Measurements from ENCODE around the gene ARHGEF5.

Gene ARHGEF5

GRCh38 chr7:144384555-144385245, 29.5 kb downstream of the ARHGEF5 start:
- Histone ChIP-seq H3K9me3 (ENCODE audit: control insufficient read depth, low read length) (no peaks in the 10 kb centered on the region), H3K4me1 (ENCODE audit: control insufficient read depth, insufficient read depth, low read length) (peaks cover 17% of the 10 kb centered on the region), H3K36me3 (ENCODE audit: control insufficient read depth, insufficient read depth, low read length, severe bottlenecking) (peaks cover 2% of the 10 kb centered on the region), H3K9ac (ENCODE audit: low read length) (no peak overlapping the region), H3K4me3 (ENCODE audit: low read length) (no peak overlapping the region), H3K27me3 (replicated peaks; ENCODE audit: control insufficient read depth, insufficient read depth, low read length) (no peaks in the 10 kb centered on the region)
- peak; percentile 53 for DNase-seq (ENCODE audit: low read depth)

DNA sequence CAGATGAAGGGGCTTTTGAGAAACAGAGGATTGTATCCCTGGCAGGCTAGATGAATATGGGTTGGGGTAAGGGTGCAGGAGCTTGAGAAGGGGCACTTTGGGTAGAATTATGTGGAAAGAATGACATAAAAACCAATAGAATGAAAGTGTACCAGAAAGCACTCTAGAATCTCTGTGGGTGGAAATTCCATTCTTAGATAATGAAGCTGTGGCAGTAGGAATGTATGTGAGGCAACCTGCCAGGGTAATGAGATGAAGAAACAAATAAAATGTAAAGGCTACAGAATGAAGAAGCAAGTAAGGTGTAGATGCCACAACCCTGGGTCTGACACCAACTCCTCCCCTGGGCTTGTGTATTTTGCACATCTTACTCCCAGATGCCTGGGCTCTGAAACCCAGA, 31.5 kb downstream of the ARHGEF5 start:
- no peaks in the 10 kb centered on the region for H3K36me3 ChIP-seq (ENCODE audit: control insufficient read depth, insufficient read depth, low read length, severe bottlenecking)
- no peak overlapping the region for H3K9ac ChIP-seq (ENCODE audit: low read length)
- peaks cover 25% of the 10 kb centered on the region for H3K4me1 ChIP-seq (ENCODE audit: control insufficient read depth, insufficient read depth, low read length)
- H3K9me3 ChIP-seq (ENCODE audit: control insufficient read depth, low read length) = no peaks in the 10 kb centered on the region
- H3K4me3 ChIP-seq (ENCODE audit: low read length) = no peak overlapping the region
- no peaks in the 10 kb centered on the region for H3K27me3 ChIP-seq (replicated peaks; ENCODE audit: control insufficient read depth, insufficient read depth, low read length)
- peak; percentile 77 for DNase-seq (ENCODE audit: low read depth)

- H3K9ac ChIP-seq (ENCODE audit: low read length) = no peak overlapping the region
- H3K4me3 ChIP-seq (ENCODE audit: low read length) = no peak overlapping the region
Measured at GRCh38 chr7:144388950-144389349, 33.7 kb downstream of the ARHGEF5 start.

GRCh38 chr7:144390481-144390880, 35.3 kb downstream of the ARHGEF5 start:
- Histone ChIP-seq H3K36me3 (ENCODE audit: control insufficient read depth, insufficient read depth, low read length, severe bottlenecking) (no peaks in the 10 kb centered on the region), H3K9ac (ENCODE audit: low read length) (peak overlapping the region; percentile 35), H3K9me3 (ENCODE audit: control insufficient read depth, low read length) (no peaks in the 10 kb centered on the region), H3K27me3 (replicated peaks; ENCODE audit: control insufficient read depth, insufficient read depth, low read length) (no peaks in the 10 kb centered on the region), H3K4me3 (ENCODE audit: low read length) (no peak overlapping the region), H3K4me1 (ENCODE audit: control insufficient read depth, insufficient read depth, low read length) (peaks cover 19% of the 10 kb centered on the region)
- no peak for DNase-seq (ENCODE audit: low read depth)

More at GRCh38 chr7:144388950-144389349, 33.7 kb downstream of the ARHGEF5 start:
- H3K27me3 ChIP-seq (replicated peaks; ENCODE audit: control insufficient read depth, insufficient read depth, low read length) = no peaks in the 10 kb centered on the region
- H3K36me3 ChIP-seq (ENCODE audit: control insufficient read depth, insufficient read depth, low read length, severe bottlenecking) = no peaks in the 10 kb centered on the region
- no peaks in the 10 kb centered on the region for H3K9me3 ChIP-seq (ENCODE audit: control insufficient read depth, low read length)
- no peak for DNase-seq (ENCODE audit: low read depth)
- peaks cover 25% of the 10 kb centered on the region for H3K4me1 ChIP-seq (ENCODE audit: control insufficient read depth, insufficient read depth, low read length)

DNA sequence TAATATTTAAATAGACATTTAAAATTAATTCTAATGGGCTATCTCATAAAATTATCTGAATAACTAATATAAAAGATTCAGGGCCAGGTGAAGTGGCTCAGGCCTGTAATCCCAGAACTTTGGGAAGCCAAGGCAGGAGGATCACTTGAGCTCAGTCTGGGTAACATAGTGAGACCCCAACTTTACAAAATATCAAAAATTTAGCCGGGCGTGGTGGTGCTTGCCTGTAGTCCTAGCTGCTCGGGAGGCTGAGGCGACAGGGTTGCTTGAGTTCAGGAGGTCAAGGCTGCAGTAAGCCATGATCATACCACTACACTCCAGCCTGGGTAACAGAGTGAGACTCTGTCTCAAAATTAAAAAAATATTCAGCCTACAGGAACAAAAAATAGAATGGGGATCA, 35.8 kb downstream of the ARHGEF5 start:
- H3K9ac ChIP-seq (ENCODE audit: low read length) = peak overlapping the region; percentile 59
- no peak overlapping the region for H3K4me3 ChIP-seq (ENCODE audit: low read length)
- no peaks in the 10 kb centered on the region for H3K36me3 ChIP-seq (ENCODE audit: control insufficient read depth, insufficient read depth, low read length, severe bottlenecking)
- no peaks in the 10 kb centered on the region for H3K27me3 ChIP-seq (replicated peaks; ENCODE audit: control insufficient read depth, insufficient read depth, low read length)
- H3K9me3 ChIP-seq (ENCODE audit: control insufficient read depth, low read length) = no peaks in the 10 kb centered on the region
- DNase-seq (ENCODE audit: low read depth) = no peak
- H3K4me1 ChIP-seq (ENCODE audit: control insufficient read depth, insufficient read depth, low read length) = peaks cover 19% of the 10 kb centered on the region

- Histone ChIP-seq H3K9ac (ENCODE audit: low read length) (peak overlapping the region; percentile 59), H3K36me3 (ENCODE audit: control insufficient read depth, insufficient read depth, low read length, severe bottlenecking) (no peaks in the 10 kb centered on the region), H3K4me1 (ENCODE audit: control insufficient read depth, insufficient read depth, low read length) (peaks cover 10% of the 10 kb centered on the region), H3K9me3 (ENCODE audit: control insufficient read depth, low read length) (no peaks in the 10 kb centered on the region), H3K4me3 (ENCODE audit: low read length) (peak overlapping the region; percentile 60), H3K27me3 (replicated peaks; ENCODE audit: control insufficient read depth, insufficient read depth, low read length) (peaks cover 8% of the 10 kb centered on the region)
- peak; percentile 87 for DNase-seq (ENCODE audit: low read depth)
Measured at GRCh38 chr7:144391823-144392255, 36.6 kb downstream of the ARHGEF5 start.

- Histone ChIP-seq H3K27me3 (replicated peaks; ENCODE audit: control insufficient read depth, insufficient read depth, low read length) (peaks cover 39% of the 10 kb centered on the region), H3K4me3 (ENCODE audit: low read length) (no peak overlapping the region), H3K9me3 (ENCODE audit: control insufficient read depth, low read length) (no peaks in the 10 kb centered on the region), H3K36me3 (ENCODE audit: control insufficient read depth, insufficient read depth, low read length, severe bottlenecking) (no peaks in the 10 kb centered on the region), H3K9ac (ENCODE audit: low read length) (no peak overlapping the region), H3K4me1 (ENCODE audit: control insufficient read depth, insufficient read depth, low read length) (no peaks in the 10 kb centered on the region)
- no peak for DNase-seq (ENCODE audit: low read depth)
Measured at GRCh38 chr7:144397086-144397485, 41.9 kb downstream of the ARHGEF5 start.

DNA sequence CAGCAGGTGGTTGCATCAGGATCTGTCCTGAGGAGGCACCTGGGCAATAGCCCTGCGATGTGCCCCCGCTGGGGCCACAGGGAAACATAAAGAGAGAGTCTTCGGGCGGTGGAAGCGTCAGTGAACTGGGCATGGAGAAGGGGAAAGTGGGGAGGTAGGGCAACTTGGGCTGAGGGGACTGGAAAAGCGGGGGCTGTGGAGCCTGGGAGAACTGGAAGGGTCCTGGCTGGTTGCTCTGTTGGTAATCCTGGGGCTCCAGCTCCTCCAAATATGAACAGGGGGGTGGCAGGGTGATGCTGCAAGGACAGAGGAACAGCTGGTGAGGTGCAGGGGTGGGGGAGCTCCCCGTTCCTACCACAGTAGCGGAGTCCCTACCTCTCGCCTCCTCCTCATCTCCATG, 43.1 kb downstream of the ARHGEF5 start:
- DNase-seq (ENCODE audit: low read depth) = no peak
- H3K4me1 ChIP-seq (ENCODE audit: control insufficient read depth, insufficient read depth, low read length) = no peaks in the 10 kb centered on the region
- H3K27me3 ChIP-seq (replicated peaks; ENCODE audit: control insufficient read depth, insufficient read depth, low read length) = peaks cover 43% of the 10 kb centered on the region
- H3K36me3 ChIP-seq (ENCODE audit: control insufficient read depth, insufficient read depth, low read length, severe bottlenecking) = no peaks in the 10 kb centered on the region
- no peaks in the 10 kb centered on the region for H3K9me3 ChIP-seq (ENCODE audit: control insufficient read depth, low read length)
- H3K4me3 ChIP-seq (ENCODE audit: low read length) = no peak overlapping the region
- H3K9ac ChIP-seq (ENCODE audit: low read length) = no peak overlapping the region

GRCh38 chr7:144398911-144399310, 43.7 kb downstream of the ARHGEF5 start:
- Histone ChIP-seq H3K9ac (ENCODE audit: low read length) (no peak overlapping the region), H3K27me3 (replicated peaks; ENCODE audit: control insufficient read depth, insufficient read depth, low read length) (peaks cover 43% of the 10 kb centered on the region), H3K9me3 (ENCODE audit: control insufficient read depth, low read length) (no peaks in the 10 kb centered on the region), H3K4me3 (ENCODE audit: low read length) (no peak overlapping the region), H3K36me3 (ENCODE audit: control insufficient read depth, insufficient read depth, low read length, severe bottlenecking) (no peaks in the 10 kb centered on the region), H3K4me1 (ENCODE audit: control insufficient read depth, insufficient read depth, low read length) (no peaks in the 10 kb centered on the region)
- DNase-seq (ENCODE audit: low read depth) = no peak

GRCh38 chr7:144399946-144400345, 44.7 kb downstream of the ARHGEF5 start:
- H3K4me3 ChIP-seq (ENCODE audit: low read length) = no peak overlapping the region
- no peaks in the 10 kb centered on the region for H3K36me3 ChIP-seq (ENCODE audit: control insufficient read depth, insufficient read depth, low read length, severe bottlenecking)
- peaks cover 43% of the 10 kb centered on the region for H3K27me3 ChIP-seq (replicated peaks; ENCODE audit: control insufficient read depth, insufficient read depth, low read length)
- DNase-seq (ENCODE audit: low read depth) = no peak
- H3K4me1 ChIP-seq (ENCODE audit: control insufficient read depth, insufficient read depth, low read length) = no peaks in the 10 kb centered on the region
- H3K9me3 ChIP-seq (ENCODE audit: control insufficient read depth, low read length) = no peaks in the 10 kb centered on the region
- no peak overlapping the region for H3K9ac ChIP-seq (ENCODE audit: low read length)

GRCh38 chr7:144401490-144401889, 46.3 kb downstream of the ARHGEF5 start:
- DNase-seq (ENCODE audit: low read depth) = no peak
- Histone ChIP-seq H3K36me3 (ENCODE audit: control insufficient read depth, insufficient read depth, low read length, severe bottlenecking) (no peaks in the 10 kb centered on the region), H3K4me1 (ENCODE audit: control insufficient read depth, insufficient read depth, low read length) (no peaks in the 10 kb centered on the region), H3K9ac (ENCODE audit: low read length) (no peak overlapping the region), H3K27me3 (replicated peaks; ENCODE audit: control insufficient read depth, insufficient read depth, low read length) (peaks cover 39% of the 10 kb centered on the region), H3K4me3 (ENCODE audit: low read length) (no peak overlapping the region), H3K9me3 (ENCODE audit: control insufficient read depth, low read length) (no peaks in the 10 kb centered on the region)

DNA sequence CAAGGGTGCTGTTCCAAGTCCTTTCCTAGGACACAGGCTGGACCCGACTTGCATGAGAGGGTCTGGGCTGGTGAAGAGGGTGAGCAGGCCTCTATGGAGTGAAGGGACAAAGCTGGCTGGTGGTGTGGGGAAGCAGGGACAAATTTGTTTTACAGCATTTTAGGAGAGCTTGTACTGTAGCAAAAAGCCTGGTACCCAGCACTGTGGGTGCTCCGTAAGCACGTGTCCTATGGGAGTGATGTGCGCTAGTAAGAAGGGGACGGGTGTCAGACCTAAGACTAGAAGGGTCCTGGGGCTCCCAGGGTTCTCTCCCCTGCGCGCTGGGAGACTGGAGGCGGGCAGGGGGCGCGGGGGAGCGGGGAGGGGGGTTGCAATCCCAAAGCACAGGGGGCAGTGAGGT, 47.9 kb downstream of the ARHGEF5 start:
- no peaks in the 10 kb centered on the region for H3K36me3 ChIP-seq (ENCODE audit: control insufficient read depth, insufficient read depth, low read length, severe bottlenecking)
- H3K4me3 ChIP-seq (ENCODE audit: low read length) = no peak overlapping the region
- no peak overlapping the region for H3K9ac ChIP-seq (ENCODE audit: low read length)
- no peak for DNase-seq (ENCODE audit: low read depth)
- H3K27me3 ChIP-seq (replicated peaks; ENCODE audit: control insufficient read depth, insufficient read depth, low read length) = peaks cover 28% of the 10 kb centered on the region
- no peaks in the 10 kb centered on the region for H3K4me1 ChIP-seq (ENCODE audit: control insufficient read depth, insufficient read depth, low read length)
- no peaks in the 10 kb centered on the region for H3K9me3 ChIP-seq (ENCODE audit: control insufficient read depth, low read length)
